OCI-LY1 (cell line): Measurements from ENCODE around the gene TCHH.

Experiments used
- H2AFZ ChIP-seq: fragments of 200-600 bp; sonication (generic), shearing (Covaris generic); 2 replicates; pipeline ENCODE4 v1.6.0; 2014; ENCODE audit warnings: antibody characterized with exemption, mild to moderate bottlenecking, low read length
- H3F3A ChIP-seq: fragments of 200-600 bp; sonication (generic), shearing (Covaris generic); 2 replicates; pipeline ENCODE4 v1.6.0; 2014; ENCODE audit warnings: mild to moderate bottlenecking, antibody characterized with exemption, low read length, moderate library complexity; ENCODE audit not compliant: insufficient read depth
- H3K27ac ChIP-seq: fragments of 200-600 bp; sonication (generic); 2 replicates; pipeline ENCODE4 v1.5.1; 2014; ENCODE audit warnings: low read length, mixed run types, mild to moderate bottlenecking, low read depth; ENCODE audit not compliant: poor library complexity, severe bottlenecking
- H3K27me3 ChIP-seq: fragments of 200-600 bp; sonication (generic); 2 replicates; pipeline ENCODE4 v1.6.0; 2014; ENCODE audit warnings: antibody characterized with exemption, mild to moderate bottlenecking, low read length, moderate library complexity; ENCODE audit not compliant: insufficient read depth
- H3K36me3 ChIP-seq: fragments of 200-600 bp; sonication (generic); 2 replicates; pipeline ENCODE4 v1.6.1; 2014; ENCODE audit warnings: mild to moderate bottlenecking, antibody characterized with exemption, low read length, moderate library complexity, mixed read lengths; ENCODE audit not compliant: insufficient read depth
- H3K4me1 ChIP-seq: fragments of 200-600 bp; sonication (generic); 2 replicates; pipeline ENCODE4 v1.5.1; 2014; ENCODE audit warnings: mild to moderate bottlenecking, low read length, moderate library complexity; ENCODE audit not compliant: insufficient read depth, severe bottlenecking
- H3K4me2 ChIP-seq: fragments of 200-600 bp; sonication (generic), shearing (Covaris generic); 2 replicates; pipeline ENCODE4 v1.6.1; 2014; ENCODE audit warnings: low read length
- H3K4me3 ChIP-seq: fragments of 200-600 bp; sonication (generic); 2 replicates; pipeline ENCODE4 v1.5.1; 2014; ENCODE audit warnings: low read length, low read depth, mild to moderate bottlenecking, mixed read lengths; ENCODE audit not compliant: poor library complexity, severe bottlenecking
- H3K79me2 ChIP-seq: fragments of 200-600 bp; shearing (Covaris generic); 2 replicates; pipeline ENCODE4 v1.6.1; 2016; ENCODE audit warnings: mixed run types, low read length, mixed read lengths; ENCODE audit not compliant: insufficient read depth
- H3K9ac ChIP-seq: fragments of 200-600 bp; sonication (generic), shearing (Covaris generic); 2 replicates; pipeline ENCODE4 v1.6.1; 2014; ENCODE audit warnings: mild to moderate bottlenecking, low read length, mixed read lengths
- H3K9me2 ChIP-seq: fragments of 200-600 bp; sonication (generic), shearing (Covaris generic); 2 replicates; pipeline ENCODE4 v1.6.1; 2014; ENCODE audit warnings: low read depth, mild to moderate bottlenecking, low read length, mixed read lengths
- H3K9me3 ChIP-seq: fragments of 200-600 bp; shearing (Covaris generic); 2 replicates; pipeline ENCODE4 v1.6.1; 2014; ENCODE audit warnings: low read length, mixed read lengths
- H4K20me1 ChIP-seq: fragments of 200-600 bp; sonication (generic), shearing (Covaris generic); 2 replicates; pipeline ENCODE4 v1.6.0; 2016; ENCODE audit warnings: mild to moderate bottlenecking, low read length; ENCODE audit not compliant: insufficient read depth
- CTCF ChIP-seq: fragments of 200-600 bp; sonication (generic), shearing (Covaris generic); IDR thresholded peaks from 2 replicates; pipeline ENCODE4 v1.5.1; 2017; ENCODE audit warnings: mild to moderate bottlenecking, antibody characterized with exemption, low read length, moderate library complexity, mixed read lengths
- EZH2 ChIP-seq: fragments of 200-600 bp; sonication (generic), shearing (Covaris generic); IDR thresholded peaks from 2 replicates; pipeline ENCODE4 v1.8.0; 2017; ENCODE audit warnings: borderline replicate concordance, mixed run types, mild to moderate bottlenecking, antibody characterized with exemption, low read length, moderate library complexity, mixed read lengths

TCHH gene

GRCh38 chr1:152107031-152107983, 7.9 kb downstream of the TCHH start:
- H3K9me2 ChIP-seq: no peaks in the 10 kb centered on the region
- H3K4me2 ChIP-seq: no peak overlapping the region
- H4K20me1 ChIP-seq: no peaks in the 10 kb centered on the region
- H3K4me3 ChIP-seq: no peak overlapping the region
- H3K9me3 ChIP-seq: no peaks in the 10 kb centered on the region
- no peaks in the 10 kb centered on the region for H3K4me1 ChIP-seq
- H3K36me3 ChIP-seq: no peaks in the 10 kb centered on the region
- TF ChIP-seq EZH2: no peak
- no peak for TF ChIP-seq CTCF
- no peaks in the 10 kb centered on the region for H3K79me2 ChIP-seq
- no peaks in the 10 kb centered on the region for H3K27me3 ChIP-seq
- H3K9ac ChIP-seq: no peak overlapping the region
- no peaks in the 10 kb centered on the region for H3F3A ChIP-seq
- no peak overlapping the region for H2AFZ ChIP-seq
- H3K27ac ChIP-seq: no peak overlapping the region

GRCh38 chr1:152104854-152105253, 10.4 kb downstream of the TCHH start:
- Histone ChIP-seq H3K79me2 (no peaks in the 10 kb centered on the region), H3K36me3 (no peaks in the 10 kb centered on the region), H3K9me2 (no peaks in the 10 kb centered on the region), H3F3A (no peaks in the 10 kb centered on the region), H3K4me3 (no peak overlapping the region), H2AFZ (no peak overlapping the region), H4K20me1 (no peaks in the 10 kb centered on the region), H3K9ac (no peak overlapping the region), H3K27ac (no peak overlapping the region), H3K4me1 (no peaks in the 10 kb centered on the region), H3K27me3 (no peaks in the 10 kb centered on the region), H3K9me3 (no peaks in the 10 kb centered on the region), H3K4me2 (no peak overlapping the region)
- TF ChIP-seq EZH2: no peak
- no peak for TF ChIP-seq CTCF

GRCh38 chr1:152096931-152097330, 18.3 kb downstream of the TCHH start:
- Histone ChIP-seq H3K4me1 (no peaks in the 10 kb centered on the region), H3F3A (no peaks in the 10 kb centered on the region), H3K79me2 (no peaks in the 10 kb centered on the region), H3K9ac (no peak overlapping the region), H3K4me3 (no peak overlapping the region), H4K20me1 (no peaks in the 10 kb centered on the region), H2AFZ (no peak overlapping the region), H3K27ac (no peak overlapping the region), H3K27me3 (no peaks in the 10 kb centered on the region), H3K4me2 (no peak overlapping the region), H3K9me2 (no peaks in the 10 kb centered on the region), H3K9me3 (no peaks in the 10 kb centered on the region), H3K36me3 (no peaks in the 10 kb centered on the region)
- no peak for TF ChIP-seq EZH2
- TF ChIP-seq CTCF: no peak
